Measurements from ENCODE around the gene CATSPERZ. TPM values are rescaled to one million over a fixed set of nuclear protein-coding genes. Genes with fewer than 3 reads are reported as not detected.
A peak's percentile ranks its signal among the peaks of the same experiment; 100 is the strongest.

Gene CATSPERZ
- total RNA-seq, 2 experiments from 2014 or later: not detected

- peak overlapping the region; percentile 61 for H3K27ac Mint-ChIP-seq
- CTCF ChIA-PET: interaction anchor here (1.2 to 4.1 kb wide), 3 partner anchors 10 to 16 kb away, joined by 3 to 17 read pairs (median 10); no protein-coding TSS in a partner anchor
- POLR2A ChIA-PET: no interaction called here
Observed at GRCh38 chr11:64347193-64347867, 47.2 kb downstream of the CATSPERZ start.

GRCh38 chr11:64348383-64349024, 48.3 kb downstream of the CATSPERZ start:
- peaks cover 12% of the 10 kb centered on the region for H3K36me3 Mint-ChIP-seq (ENCODE audit: low read depth)
- H3K9me3 Mint-ChIP-seq: no peaks in the 10 kb centered on the region
- peaks cover 8% of the 10 kb centered on the region for H3K4me1 Mint-ChIP-seq
- H3K27me3 Mint-ChIP-seq: no peaks in the 10 kb centered on the region
- no peak overlapping the region for H3K27ac Mint-ChIP-seq
- ChIA-PET CTCF (interaction anchor here (0.8 to 4.1 kb wide), 3 partner anchors 9 to 17 kb away, joined by 3 to 17 read pairs (median 3); partner anchors contain the start of gene RPS6KA4), POLR2A (no interaction called here)
- DNase-seq: no peak
- H3K4me3 Mint-ChIP-seq: no peak overlapping the region

More at GRCh38 chr11:64347193-64347867, 47.2 kb downstream of the CATSPERZ start:
- H3K9me3 Mint-ChIP-seq: no peaks in the 10 kb centered on the region
- peaks cover 14% of the 10 kb centered on the region for H3K36me3 Mint-ChIP-seq (ENCODE audit: low read depth)
- peaks cover 11% of the 10 kb centered on the region for H3K4me1 Mint-ChIP-seq
- no peak overlapping the region for H3K4me3 Mint-ChIP-seq
- no peak for DNase-seq
- no peaks in the 10 kb centered on the region for H3K27me3 Mint-ChIP-seq

GRCh38 chr11:64349025-64349387, 48.8 kb downstream of the CATSPERZ start:
- Mint-ChIP-seq H3K36me3 (ENCODE audit: low read depth) (peaks cover 12% of the 10 kb centered on the region), H3K4me3 (no peak overlapping the region), H3K4me1 (peaks cover 8% of the 10 kb centered on the region), H3K27ac (no peak overlapping the region), H3K9me3 (no peaks in the 10 kb centered on the region), H3K27me3 (no peaks in the 10 kb centered on the region)
- CTCF ChIA-PET: interaction anchor here (0.8 to 4.1 kb wide), 2 partner anchors 8 to 10 kb away, joined by 3 to 17 read pairs; partner anchors contain the start of gene RPS6KA4
- POLR2A ChIA-PET: no interaction called here
- no peak for DNase-seq

- ChIA-PET CTCF (interaction anchor here (0.8 to 2.1 kb wide), 3 partner anchors 10 to 28 kb away, joined by 3 to 8 read pairs (median 4); partner anchors contain the start of gene RPS6KA4), POLR2A (no interaction called here)
- H3K27me3 Mint-ChIP-seq: no peaks in the 10 kb centered on the region
Observed at GRCh38 chr11:64349404-64349803, 49.2 kb downstream of the CATSPERZ start.

GRCh38 chr11:64351136-64351631, 51.0 kb downstream of the CATSPERZ start:
- Mint-ChIP-seq H3K36me3 (ENCODE audit: low read depth) (peaks cover 9% of the 10 kb centered on the region), H3K27ac (no peak overlapping the region), H3K4me3 (no peak overlapping the region), H3K4me1 (peaks cover 7% of the 10 kb centered on the region), H3K27me3 (no peaks in the 10 kb centered on the region), H3K9me3 (no peaks in the 10 kb centered on the region)
- ChIA-PET CTCF (interaction anchor here (0.6 to 2.1 kb wide), 4 partner anchors 9 to 536 kb away, joined by 3 to 8 read pairs (median 4); partner anchors contain the start of gene RPS6KA4), POLR2A (no interaction called here)
- no peak for DNase-seq

More at GRCh38 chr11:64349404-64349803, 49.2 kb downstream of the CATSPERZ start:
- Mint-ChIP-seq H3K36me3 (ENCODE audit: low read depth) (peaks cover 12% of the 10 kb centered on the region), H3K27ac (no peak overlapping the region), H3K4me3 (no peak overlapping the region), H3K4me1 (peaks cover 8% of the 10 kb centered on the region), H3K9me3 (no peaks in the 10 kb centered on the region)
- no peak for DNase-seq

GRCh38 chr11:64352099-64352994, 52.2 kb downstream of the CATSPERZ start:
- Mint-ChIP-seq H3K27me3 (no peaks in the 10 kb centered on the region), H3K9me3 (no peaks in the 10 kb centered on the region), H3K36me3 (ENCODE audit: low read depth) (peaks cover 7% of the 10 kb centered on the region), H3K4me1 (peaks cover 12% of the 10 kb centered on the region), H3K4me3 (no peak overlapping the region), H3K27ac (no peak overlapping the region)
- no peak for DNase-seq
- ChIA-PET POLR2A (no interaction called here), CTCF (interaction anchor here (1.0 to 1.3 kb wide), 3 partner anchors 8 to 47 kb away, joined by 3 to 4 read pairs (median 3); partner anchors contain the start of genes ESRRA, PRDX5 and TRMT112)

- Mint-ChIP-seq H3K36me3 (ENCODE audit: low read depth) (peaks cover 7% of the 10 kb centered on the region), H3K4me3 (no peak overlapping the region), H3K4me1 (peaks cover 21% of the 10 kb centered on the region), H3K27ac (no peak overlapping the region), H3K27me3 (no peaks in the 10 kb centered on the region), H3K9me3 (no peaks in the 10 kb centered on the region)
- ChIA-PET CTCF (interaction anchor here (1.0 to 2.8 kb wide), 5 partner anchors 9 to 48 kb away, joined by 3 to 15 read pairs (median 4); partner anchors contain the start of genes ESRRA, PRDX5 and TRMT112), POLR2A (no interaction called here)
- DNase-seq: no peak
Observed at GRCh38 chr11:64352995-64353714, 53.0 kb downstream of the CATSPERZ start.

GRCh38 chr11:64353715-64354506, 53.8 kb downstream of the CATSPERZ start:
- H3K9me3 Mint-ChIP-seq: no peaks in the 10 kb centered on the region
- POLR2A ChIA-PET: no interaction called here
- CTCF ChIA-PET: interaction anchor here (1.2 to 2.8 kb wide), 7 partner anchors 8 to 163 kb away, joined by 3 to 15 read pairs (median 4); partner anchors contain the start of genes ESRRA and PRDX5

More at GRCh38 chr11:64353715-64354506, 53.8 kb downstream of the CATSPERZ start:
- H3K27me3 Mint-ChIP-seq: no peaks in the 10 kb centered on the region
- peaks cover 7% of the 10 kb centered on the region for H3K36me3 Mint-ChIP-seq (ENCODE audit: low read depth)
- no peak overlapping the region for H3K4me3 Mint-ChIP-seq
- no peak for DNase-seq
- no peak overlapping the region for H3K27ac Mint-ChIP-seq
- peaks cover 22% of the 10 kb centered on the region for H3K4me1 Mint-ChIP-seq

Small RNAs within 50 kb of the gene (microRNA-seq; reads per million reads assigned to microRNA genes)
- 1.7 reads per million for gene MIR7155 (ENCODE audit: borderline microRNAs expressed, borderline replicate concordance)

Other genes with a start within 250 kb of the CATSPERZ start
- gene MACROD1, start 134.2 kb upstream of the CATSPERZ start, total RNA-seq: 10 to 100 TPM in 1 of 2 experiments, 1 to 10 TPM in 1; 9.2 to 11.6 TPM
- gene STIP1, start 114.2 kb upstream of the CATSPERZ start, total RNA-seq: 100 to 1,000 TPM; 211 to 213 TPM
- 100 to 1,000 TPM; 190 to 207 TPM for gene FERMT3, start 93.6 kb upstream of the CATSPERZ start, total RNA-seq
- 10 to 100 TPM; 20.0 to 26.5 TPM for gene TRPT1, start 74.2 kb upstream of the CATSPERZ start, total RNA-seq
- gene NUDT22, start 74.1 kb upstream of the CATSPERZ start, total RNA-seq: 10 to 100 TPM; 70.2 to 82.1 TPM
- gene DNAJC4, start 69.8 kb upstream of the CATSPERZ start, total RNA-seq: 10 to 100 TPM; 39.5 to 40.5 TPM
- gene VEGFB, start 65.8 kb upstream of the CATSPERZ start, total RNA-seq: 10 to 100 TPM; 51.1 to 60.3 TPM
- gene FKBP2, start 59.3 kb upstream of the CATSPERZ start, total RNA-seq: 10 to 100 TPM; 21.9 to 24.8 TPM
- 10 to 100 TPM; 81.1 to 86.0 TPM for gene PPP1R14B, start 53.4 kb upstream of the CATSPERZ start, total RNA-seq
- gene PLCB3, start 48.8 kb upstream of the CATSPERZ start, total RNA-seq: 10 to 100 TPM; 11.6 to 12.4 TPM
- gene BAD, start 15.7 kb upstream of the CATSPERZ start, total RNA-seq: 10 to 100 TPM; 32.0 to 34.2 TPM
- gene GPR137, start 14.5 kb upstream of the CATSPERZ start, total RNA-seq: 10 to 100 TPM; 24.6 to 32.2 TPM
- gene KCNK4, start 9.1 kb upstream of the CATSPERZ start, total RNA-seq: not detected
- 10 to 100 TPM; 24.8 to 32.0 TPM for gene ESRRA, start 5.2 kb downstream of the CATSPERZ start, total RNA-seq
- gene TRMT112, start 17.2 kb downstream of the CATSPERZ start, total RNA-seq: 100 to 1,000 TPM; 160 to 171 TPM
- 100 to 1,000 TPM in 1 of 2 experiments, 10 to 100 TPM in 1; 97.4 to 106 TPM for gene PRDX5, start 17.8 kb downstream of the CATSPERZ start, total RNA-seq
- gene CCDC88B, start 39.8 kb downstream of the CATSPERZ start, total RNA-seq: 100 to 1,000 TPM; 103 to 127 TPM
- 10 to 100 TPM; 31.0 to 43.0 TPM for gene RPS6KA4, start 58.8 kb downstream of the CATSPERZ start, total RNA-seq

Data from activated CD4-positive, alpha-beta T cell treated with anti-CD3 and anti-CD28 coated beads, Interleukin-2, amount 10 ng/mL, durations not matched to agents 7 days and 5 days (primary cell).